ENCODE measurements around the gene ZBTB20. TPM values are rescaled to one million over a fixed set of nuclear protein-coding genes. Genes with fewer than 3 reads are reported as not detected.

ZBTB20 gene
- total and polyA plus RNA-seq, 2 of the 4 experiments (the other 2 are of a cell fraction), result 0.75 to 14.7 TPM

DNA sequence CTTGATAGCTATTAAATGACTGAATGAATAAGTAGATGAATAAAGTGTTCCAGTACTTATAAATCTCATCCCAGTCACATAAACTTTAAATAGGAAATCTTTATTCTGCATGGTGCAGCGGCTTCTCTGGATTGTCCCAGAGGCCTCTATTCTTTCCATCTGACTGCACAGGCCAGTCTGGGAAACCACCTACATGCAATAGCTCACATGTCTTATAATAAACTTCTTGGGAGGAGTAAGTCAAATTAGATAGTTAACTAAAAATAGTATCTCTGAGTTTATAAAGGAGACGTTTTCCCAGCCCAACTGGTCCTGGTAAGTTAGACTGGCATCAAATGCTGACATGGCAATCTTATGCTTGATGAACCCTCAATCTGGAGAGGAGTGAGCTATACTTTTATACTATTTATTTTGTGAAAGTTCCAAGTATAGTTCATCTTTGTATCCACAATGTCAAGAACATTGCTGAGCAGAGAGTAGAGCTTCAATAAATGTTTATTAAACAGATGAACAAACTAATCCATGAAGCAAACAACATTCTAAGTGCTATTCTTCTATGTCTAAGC is 435.7 kb downstream of the ZBTB20 start:
- H3K9me1 ChIP-seq (ENCODE audit: insufficient read depth, low read length), result no peaks in the 10 kb centered on the region
- no peaks in the 10 kb centered on the region for H3K9me3 ChIP-seq (ENCODE audit: control insufficient read depth, insufficient read depth, low read length)
- no peak overlapping the region for H2BK15ac ChIP-seq (ENCODE audit: low read depth, low read length)
- no peak overlapping the region for H3K4me3 ChIP-seq (ENCODE audit: insufficient read depth, low read depth, low read length)
- intact Hi-C loops (cut with micrococcal nuclease) (no loop called here), in situ Hi-C loops (cut with MboI; ENCODE audit: low sequenced_read_pairs) (no loop called here), dilution Hi-C loops (cut with HindIII; ENCODE audit: low sequenced_read_pairs, unreplicated experiment) (no loop called here)
- no peak for TF ChIP-seq POLR2A (IDR thresholded peaks at IDR 0.05; ENCODE audit: low read depth, low read length)
- no peak for TF ChIP-seq RAD21 (IDR thresholded peaks at IDR 0.05; ENCODE audit: low read length)
- TF ChIP-seq MAFK (IDR thresholded peaks at IDR 0.05; ENCODE audit: low read depth, low read length), result peak; percentile 92
- TF ChIP-seq, protein P1, sequence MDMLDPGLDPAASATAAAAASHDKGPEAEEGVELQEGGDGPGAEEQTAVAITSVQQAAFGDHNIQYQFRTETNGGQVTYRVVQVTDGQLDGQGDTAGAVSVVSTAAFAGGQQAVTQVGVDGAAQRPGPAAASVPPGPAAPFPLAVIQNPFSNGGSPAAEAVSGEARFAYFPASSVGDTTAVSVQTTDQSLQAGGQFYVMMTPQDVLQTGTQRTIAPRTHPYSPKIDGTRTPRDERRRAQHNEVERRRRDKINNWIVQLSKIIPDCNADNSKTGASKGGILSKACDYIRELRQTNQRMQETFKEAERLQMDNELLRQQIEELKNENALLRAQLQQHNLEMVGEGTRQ (IDR thresholded peaks at IDR 0.05; ENCODE audit: low read depth, low read length), result no peak
- no peak for TF ChIP-seq CHD1 (IDR thresholded peaks at IDR 0.05; ENCODE audit: low read depth, low read length)
- TF ChIP-seq, protein P2, sequence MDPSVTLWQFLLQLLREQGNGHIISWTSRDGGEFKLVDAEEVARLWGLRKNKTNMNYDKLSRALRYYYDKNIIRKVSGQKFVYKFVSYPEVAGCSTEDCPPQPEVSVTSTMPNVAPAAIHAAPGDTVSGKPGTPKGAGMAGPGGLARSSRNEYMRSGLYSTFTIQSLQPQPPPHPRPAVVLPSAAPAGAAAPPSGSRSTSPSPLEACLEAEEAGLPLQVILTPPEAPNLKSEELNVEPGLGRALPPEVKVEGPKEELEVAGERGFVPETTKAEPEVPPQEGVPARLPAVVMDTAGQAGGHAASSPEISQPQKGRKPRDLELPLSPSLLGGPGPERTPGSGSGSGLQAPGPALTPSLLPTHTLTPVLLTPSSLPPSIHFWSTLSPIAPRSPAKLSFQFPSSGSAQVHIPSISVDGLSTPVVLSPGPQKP (IDR thresholded peaks at IDR 0.05; ENCODE audit: borderline replicate concordance, low read depth, low read length), result no peak
- ATAC-seq (ENCODE audit: low read depth), result no peak
- no peak overlapping the region for H3K23ac ChIP-seq (ENCODE audit: low read depth, low read length)
- H4K5ac ChIP-seq (ENCODE audit: low read depth, low read length), result no peak overlapping the region
- H4K91ac ChIP-seq (ENCODE audit: insufficient read depth, low read depth, low read length), result no peak overlapping the region
- H3K9ac ChIP-seq (ENCODE audit: low read depth, low read length), result no peak overlapping the region
- CTCF ChIA-PET, result interaction anchor here (0.6 to 1.2 kb wide), 2 partner anchors 10 to 333 kb away, joined by 3 to 4 read pairs; no protein-coding TSS in a partner anchor
- no peak overlapping the region for H3K27ac ChIP-seq (ENCODE audit: insufficient read depth, low read length)
- POLR2A ChIA-PET (ENCODE audit: unreplicated experiment), result no interaction called here
- H4K8ac ChIP-seq (ENCODE audit: low read depth in 2 of 2, low read length in 2 of 2), result no peak overlapping the region
- no peaks in the 10 kb centered on the region for H4K20me1 ChIP-seq (ENCODE audit: insufficient read depth, low read length)
- H3K4ac ChIP-seq (ENCODE audit: low read depth, low read length), result no peak overlapping the region
- no peak overlapping the region for H3K56ac ChIP-seq (ENCODE audit: extremely low read depth, insufficient read depth, low read length)
- no peak overlapping the region for H2BK5ac ChIP-seq (ENCODE audit: low read depth, low read length, poor library complexity, severe bottlenecking)
- H2AK5ac ChIP-seq (ENCODE audit: low read depth, low read length), result no peak overlapping the region
- H3K4me1 ChIP-seq (ENCODE audit: control insufficient read depth, insufficient read depth, low read length), result peaks cover 2% of the 10 kb centered on the region; the same call in 1 of the 2 replicates
- no peak for DNase-seq
- no peak overlapping the region for H2BK120ac ChIP-seq (ENCODE audit: low read depth, low read length)
- H2AFZ ChIP-seq (replicated peaks; ENCODE audit: low read length, poor library complexity), result no peak overlapping the region
- no CpG with 5 or more reads among the region's 2 CpGs for WGBS, 2 experiments (ENCODE audit: extremely low coverage in 2 of 2, insufficient read length in 1 of 2)
- H3K14ac ChIP-seq (replicated peaks; ENCODE audit: low read depth, low read length), result no peak overlapping the region
- BruUV-seq (replicated peaks), result no TSS peak
- H3K4me2 ChIP-seq (ENCODE audit: low read depth, low read length), result no peak overlapping the region
- H3K18ac ChIP-seq (ENCODE audit: low read depth, low read length), result no peak overlapping the region
- no peak overlapping the region for H2AK9ac ChIP-seq (replicated peaks; ENCODE audit: low read depth, low read length, poor library complexity)
- no peaks in the 10 kb centered on the region for H3K79me1 ChIP-seq (ENCODE audit: low read depth in 1 of 2, low read length in 2 of 2)
- no peak overlapping the region for H2BK20ac ChIP-seq (ENCODE audit: low read depth, low read length)
- H3K27me3 ChIP-seq (ENCODE audit: control insufficient read depth, insufficient read depth, low read length), result no peaks in the 10 kb centered on the region
- no peaks in the 10 kb centered on the region for H3K36me3 ChIP-seq (ENCODE audit: control insufficient read depth, insufficient read depth, low read length)

Measured in IMR-90 (cell line).